Measurements from ENCODE around the gene PRDX2. TPM values are rescaled to one million over a fixed set of nuclear protein-coding genes. Genes with fewer than 3 reads are reported as not detected.

The PRDX2 gene
- total and polyA plus RNA-seq, 2 of the 4 experiments (the other 2 are of a cell fraction): 371 to 378 TPM

GRCh38 chr19:12806242-12807081 lies 4.9 kb upstream of the PRDX2 start, which contains the start of gene RNASEH2A:
TSS of gene RNASEH2A (plus strand) at chr19:12806584. CDS start at chr19:12806674, 90 bp downstream.
- Histone ChIP-seq H3K9me1 (ENCODE audit: insufficient read depth, low read length) (peaks cover 9% of the 10 kb centered on the region), H4K20me1 (ENCODE audit: insufficient read depth, low read length) (no peaks in the 10 kb centered on the region), H2AFZ (replicated peaks; ENCODE audit: low read length, poor library complexity) (peak within 1 kb of the TSS; percentile 99), H3K56ac (ENCODE audit: extremely low read depth, insufficient read depth, low read length) (no peak within 1 kb of the TSS), H3K9ac (ENCODE audit: low read depth, low read length) (peak within 1 kb of the TSS; percentile 66), H3K14ac (replicated peaks; ENCODE audit: low read depth, low read length) (peak within 1 kb of the TSS; percentile 68; the same call in 1 of the 2 replicates), H3K36me3 (ENCODE audit: control insufficient read depth, insufficient read depth, low read length) (peaks cover 4% of the 10 kb centered on the region), H3K4me3 (ENCODE audit: insufficient read depth, low read depth, low read length) (peak within 1 kb of the TSS; percentile 65), H2BK5ac (ENCODE audit: low read depth, low read length, poor library complexity, severe bottlenecking) (no peak within 1 kb of the TSS), H3K4me1 (ENCODE audit: control insufficient read depth, insufficient read depth, low read length) (peaks cover 5% of the 10 kb centered on the region; the same call in 1 of the 2 replicates), H3K23ac (ENCODE audit: low read depth, low read length) (peak within 1 kb of the TSS; percentile 73; the same call in 1 of the 2 replicates), H2BK15ac (ENCODE audit: low read depth, low read length) (no peak within 1 kb of the TSS), H3K4ac (ENCODE audit: low read depth, low read length) (peak within 1 kb of the TSS; percentile 76), H2BK120ac (ENCODE audit: low read depth, low read length) (peak within 1 kb of the TSS; percentile 48), H3K27me3 (ENCODE audit: control insufficient read depth, insufficient read depth, low read length) (no peaks in the 10 kb centered on the region), H4K91ac (ENCODE audit: insufficient read depth, low read depth, low read length) (peak within 1 kb of the TSS; percentile 26; the same call in 1 of the 2 replicates), H3K79me1 (ENCODE audit: low read depth in 1 of 2, low read length in 2 of 2) (peaks cover 8 to 12% of the 10 kb centered on the region in 2 experiments; a peak in 3 of 4 replicates), H4K5ac (ENCODE audit: low read depth, low read length) (peak within 1 kb of the TSS; percentile 94), H3K4me2 (ENCODE audit: low read depth, low read length) (peak within 1 kb of the TSS; percentile 89), H3K18ac (ENCODE audit: low read depth, low read length) (no peak within 1 kb of the TSS), H2AK9ac (replicated peaks; ENCODE audit: low read depth, low read length, poor library complexity) (peak within 1 kb of the TSS; percentile 94), H2AK5ac (ENCODE audit: low read depth, low read length) (peak within 1 kb of the TSS; percentile 74), H4K8ac (ENCODE audit: low read depth in 2 of 2, low read length in 2 of 2) (peak within 1 kb of the TSS; percentile 45 to 98), H2BK20ac (ENCODE audit: low read depth, low read length) (0 out of 2 replicates have a peak within 1 kb of the TSS, but pooled peaks have one; percentile 20), H3K27ac (ENCODE audit: insufficient read depth, low read length) (peak within 1 kb of the TSS; percentile 75; the same call in 1 of the 2 replicates), H3K9me3 (ENCODE audit: control insufficient read depth, insufficient read depth, low read length) (no peaks in the 10 kb centered on the region)
- in situ Hi-C loops (cut with MboI; ENCODE audit: low sequenced_read_pairs): no loop called here
- ATAC-seq (ENCODE audit: low read depth) (peak; percentile 95), DNase-seq (peak; percentile 86)
- WGBS, 2 experiments (ENCODE audit: extremely low coverage in 2 of 2, insufficient read length in 1 of 2): 2% methylated on average over 39 of the region's 66 CpGs; no CpG with 5 or more reads in 1 of the 2 experiments
- ChIA-PET POLR2A (ENCODE audit: unreplicated experiment) (no interaction called here), CTCF (interaction anchor here (0.8 kb wide), 1 partner anchor 41 kb away, joined by 4 read pairs; no protein-coding TSS in a partner anchor)
- TF ChIP-seq USF2 (IDR thresholded peaks at IDR 0.05; ENCODE audit: low read depth, low read length) (no peak), RFX5 (IDR thresholded peaks at IDR 0.05; ENCODE audit: low read depth, low read length) (no peak), FOS (IDR thresholded peaks at IDR 0.05; ENCODE audit: low read depth, low read length) (0 out of 2 replicates have a peak, but pooled peaks have one; percentile 11), CEBPB (IDR thresholded peaks at IDR 0.05; ENCODE audit: low read depth, low read length) (no peak), ELK1 (IDR thresholded peaks at IDR 0.05; ENCODE audit: borderline replicate concordance, low read depth, low read length) (no peak), POLR2A (IDR thresholded peaks at IDR 0.05; ENCODE audit: low read depth, low read length) (no peak), CHD1 (IDR thresholded peaks at IDR 0.05; ENCODE audit: low read depth, low read length) (no peak), SMC3 (IDR thresholded peaks at IDR 0.05; ENCODE audit: low read depth, low read length) (no peak), MXI1 (IDR thresholded peaks at IDR 0.05; ENCODE audit: borderline replicate concordance, low read depth, low read length) (peak; percentile 67; the same call in 1 of the 2 replicates)
- dilution Hi-C loops (cut with HindIII; ENCODE audit: low sequenced_read_pairs, unreplicated experiment): no loop called here
- no TSS peak for BruUV-seq (replicated peaks)
- intact Hi-C loops (cut with micrococcal nuclease): no loop called here
